GM12878 (cell line): ENCODE data around the gene TBC1D1. TPM values are rescaled to one million over a fixed set of nuclear protein-coding genes. Genes with fewer than 3 reads are reported as not detected.

Source experiments
- ATAC-seq: fragments of 200-7000 bp; cut with Tn5 transposase; 3 replicates; pipeline ENCODE4 v1.9.1; 2020; ENCODE audit warnings: mild to moderate bottlenecking, moderate library complexity
- BruUV-seq: library from RNA; stranded (reverse); fragments of 400-500 nt; replicated peaks from 2 replicates; lab custom pipeline; 2021; lab: Mats Ljungman, UMichigan
- CTCF ChIA-PET: fragments of 300-600 bp; sonication (Branson Sonifier 250); formaldehyde crosslinking; extraction: SDS; loops from one replicate; lab custom pipeline; 2021; ENCODE audit warnings: inconsistent platforms; lab: Yijun Ruan, JAX
- POLR2A ChIA-PET: fragments of 350-600 bp; formaldehyde crosslinking; extraction: SDS; loops from one replicate; lab custom pipeline; 2021; ENCODE audit warnings: inconsistent platforms; lab: Charles Lee
- RAD21 ChIA-PET: fragments of 300-600 bp; sonication (Branson Sonifier 250); formaldehyde crosslinking; loops from one replicate; lab custom pipeline; 2023; ENCODE audit warnings: antibody characterized with exemption; ENCODE audit not compliant: unreplicated experiment; lab: Charles Lee
- SMC1A ChIA-PET: fragments of 300-600 bp; sonication (Branson Sonifier 250); formaldehyde crosslinking; loops from one replicate; lab custom pipeline; 2023; ENCODE audit not compliant: unreplicated experiment, uncharacterized antibody; lab: Charles Lee
- DNase-seq: peaks from one replicate; pipeline ENCODE4 v3.0.0-alpha.2; 2011; ENCODE audit warnings: low read depth, low spot score
- FAIRE-seq: peaks from 3 replicates; lab custom pipeline; 2011; peaks lifted over from hg19 to GRCh38; lab: Jason Lieb, UNC
- H2AFZ ChIP-seq: 2 replicates; pipeline ENCODE4 v1.6.0; 2011; ENCODE audit warnings: low read depth, low read length, control low read depth; ENCODE audit not compliant: control insufficient read depth
- H3K27ac ChIP-seq: 2 replicates; pipeline ENCODE4 v1.5.1; 2011; ENCODE audit warnings: control low read depth; ENCODE audit not compliant: control insufficient read depth, insufficient read depth
- H3K27me3 ChIP-seq, 2 experiments: replicated peaks in 1 of 2; 2 replicates each; pipeline versions ENCODE4 v1.6.0 to v1.6.1; 2011; ENCODE audit warnings: low read length in 1 of 2; ENCODE audit not compliant: control insufficient read depth in 2 of 2, insufficient read depth in 2 of 2
- H3K36me3 ChIP-seq, 2 experiments: 2 replicates each; pipeline ENCODE4 v1.5.1; 2011; ENCODE audit warnings: low read length in 1 of 2; ENCODE audit not compliant: control insufficient read depth in 2 of 2, insufficient read depth in 2 of 2
- H3K4me1 ChIP-seq: 2 replicates; pipeline ENCODE4 v1.6.1; 2011; ENCODE audit warnings: mild to moderate bottlenecking, low read length, moderate library complexity, mixed read lengths; ENCODE audit not compliant: control insufficient read depth, insufficient read depth
- H3K4me2 ChIP-seq: 2 replicates; pipeline ENCODE4 v1.6.0; 2011; ENCODE audit warnings: control low read depth; ENCODE audit not compliant: control insufficient read depth, insufficient read depth
- H3K4me3 ChIP-seq: fragments of 200-600 bp; sonication (generic); 2 replicates; pipeline ENCODE4 v1.5.1; 2016
- H3K79me2 ChIP-seq: 2 replicates; pipeline ENCODE4 v1.6.0; 2011; ENCODE audit warnings: low read length; ENCODE audit not compliant: control insufficient read depth, insufficient read depth
- H3K9ac ChIP-seq: 2 replicates; pipeline ENCODE4 v1.8.0; 2011; ENCODE audit warnings: low read length, control low read depth, mixed read lengths; ENCODE audit not compliant: control insufficient read depth, insufficient read depth
- H3K9me3 ChIP-seq: replicated peaks from 3 replicates; pipeline ENCODE4 v1.5.1; 2011; ENCODE audit warnings: mild to moderate bottlenecking, low read length; ENCODE audit not compliant: control insufficient read depth, insufficient read depth
- H4K20me1 ChIP-seq: 2 replicates; pipeline ENCODE4 v1.6.0; 2011; ENCODE audit not compliant: control insufficient read depth, insufficient read depth
- BCL11A ChIP-seq: IDR thresholded peaks from 2 replicates; pipeline ENCODE4 v1.6.1; 2011; ENCODE audit warnings: low read depth, low read length
- BCL3 ChIP-seq: IDR thresholded peaks from 2 replicates; pipeline ENCODE4 v1.6.1; 2011; ENCODE audit warnings: borderline replicate concordance, low read depth, mild to moderate bottlenecking, moderate library complexity, low read length; ENCODE audit not compliant: insufficient read depth, poor library complexity, severe bottlenecking
- CHD1 ChIP-seq: IDR thresholded peaks from 2 replicates; pipeline ENCODE4 v1.6.1; 2012; ENCODE audit warnings: low read depth, low read length, improper control_type of control experiment
- FOS ChIP-seq: IDR thresholded peaks from 3 replicates; pipeline ENCODE4 v1.6.1; 2011; ENCODE audit warnings: borderline replicate concordance; ENCODE audit not compliant: insufficient read length; ENCODE audit errors: extremely low read depth
- FOXK2 ChIP-seq: fragments of 450-650 bp; IDR thresholded peaks from 2 replicates; pipeline ENCODE4 v1.6.1; 2017; ENCODE audit warnings: mild to moderate bottlenecking, moderate library complexity
- HCFC1 ChIP-seq: fragments of 150-350 bp; IDR thresholded peaks from 2 replicates; pipeline ENCODE4 v1.6.1; 2014; ENCODE audit warnings: low read length
- KAT2A ChIP-seq: conservative IDR thresholded peaks from 2 replicates; pipeline ENCODE4 v1.6.1; 2011; ENCODE audit warnings: low read depth, low read length; ENCODE audit not compliant: control insufficient read depth
- MEF2A ChIP-seq: IDR thresholded peaks from 2 replicates; pipeline ENCODE4 v1.6.1; 2011; ENCODE audit warnings: low read depth, mild to moderate bottlenecking, low read length, moderate library complexity; ENCODE audit not compliant: insufficient read depth
- NRF1 ChIP-seq: conservative IDR thresholded peaks from 2 replicates; pipeline ENCODE4 v1.6.1; 2011; ENCODE audit warnings: mild to moderate bottlenecking, low read depth, low read length, improper control_type of control experiment
- PKNOX1 ChIP-seq: fragments of 450-650 bp; IDR thresholded peaks from 2 replicates; pipeline ENCODE4 v1.6.1; 2016; ENCODE audit warnings: mild to moderate bottlenecking
- RBBP5 ChIP-seq: fragments of 200-600 bp; sonication (generic); conservative IDR thresholded peaks from 2 replicates; pipeline ENCODE4 v1.6.1; 2016
- SMAD5 ChIP-seq: IDR thresholded peaks from 2 replicates; pipeline ENCODE4 v1.6.1; 2016; ENCODE audit warnings: antibody characterized with exemption, low read depth
- WRNIP1 ChIP-seq: IDR thresholded peaks from 2 replicates; pipeline ENCODE4 v1.6.1; 2011; ENCODE audit warnings: low read depth, low read length, improper control_type of control experiment, borderline replicate concordance
- YBX1 ChIP-seq: fragments of 450-650 bp; IDR thresholded peaks from 2 replicates; pipeline ENCODE4 v1.6.1; 2016; ENCODE audit warnings: antibody characterized with exemption
- ZBTB11 ChIP-seq: fragments of 450-650 bp; formaldehyde crosslinking; IDR thresholded peaks from 2 replicates; pipeline ENCODE4 v1.5.0; 2022; ENCODE audit warnings: mild to moderate bottlenecking, missing genetic modification characterization
- in situ Hi-C: fragments of 300-500 bp; cut with MboI; formaldehyde crosslinking; loops from 9 replicates; pipeline ENCODE4 v1.14.3; 2018; ENCODE audit warnings: mixed read lengths
- intact Hi-C: fragments of 100-400 bp; cut with micrococcal nuclease; formaldehyde crosslinking; loops from one replicate; pipeline ENCODE4 v1.14.2; 2022; ENCODE audit not compliant: unreplicated experiment
- polyA plus RNA-seq, 11 experiments: library from polyadenylated mRNA; depleted of rRNA in 4 of 11; unstranded in 6 of 11; stranded (reverse) in 5 of 11; fragments of >200 nt; fragmentation: Nextera tagmentation in 4 of 11; fragmentation: Illumina TruSeq in 1 of 11; extraction: Ambion mirVana in 4 of 11; extraction: Trizol in 1 of 11; gene quantifications; 1 replicate in 1 of 11; 2 replicates in 10 of 11; pipeline versions ENCODE4 v1.2.1 to v1.2.3, GENCODE V29; 2011 to 2016; ENCODE audit warnings: inconsistent platforms in 2 of 11, missing spikeins in 2 of 11, low read depth in 1 of 11
- total RNA-seq, 4 experiments: library from RNA; depleted of rRNA in 3 of 4; stranded (reverse); fragments of >200 nt in 3 of 4; fragmentation: Illumina TruSeq in 1 of 4; extraction: Trizol in 1 of 4; gene quantifications; 2 replicates each; pipeline versions ENCODE4 v1.2.1 to v1.2.3, GENCODE V29; 2013 to 2021

The TBC1D1 gene
- total and polyA plus RNA-seq, 10 of the 15 experiments (the other 5 are each of a cell fraction or from before 2014, with no cell fraction given) = 5.3 to 102 (median 57.8) TPM

GRCh38 chr4:38149472-38149996 lies 258.6 kb downstream of the TBC1D1 start:
- Histone ChIP-seq H2AFZ (no peak overlapping the region), H3K4me3 (no peak overlapping the region), H3K4me1 (no peaks in the 10 kb centered on the region; the same call in 1 of the 2 replicates), H3K4me2 (no peak overlapping the region), H3K36me3 (no peaks in the 10 kb centered on the region), H3K27me3 (no peaks in the 10 kb centered on the region), H3K79me2 (no peaks in the 10 kb centered on the region), H3K9me3 (no peaks in the 10 kb centered on the region), H3K9ac (no peak overlapping the region), H4K20me1 (no peaks in the 10 kb centered on the region), H3K27ac (no peak overlapping the region)
- DNase-seq (no peak), FAIRE-seq (no peak), ATAC-seq (no peak)
- CTCF ChIA-PET = interaction anchor here (1.3 to 1.4 kb wide), 2 partner anchors 12 to 15 kb away, joined by 3 to 7 read pairs; no protein-coding TSS in a partner anchor
- POLR2A ChIA-PET = no interaction called here
- RAD21 ChIA-PET = interaction anchor here (1.0 kb wide), 1 partner anchor 16 kb away, joined by 3 read pairs; no protein-coding TSS in a partner anchor
- no TSS peak for BruUV-seq
- TF ChIP-seq CHD1 (no peak), FOXK2 (no peak), SMAD5 (no peak), RBBP5 (no peak), BCL11A (no peak), PKNOX1 (no peak), FOS (no peak), WRNIP1 (no peak), KAT2A (no peak), NRF1 (no peak), HCFC1 (no peak), MEF2A (no peak), YBX1 (no peak), BCL3 (no peak), ZBTB11 (CRISPR knock-in tag) (no peak)
- SMC1A ChIA-PET = interaction anchor here (2.0 kb wide), 1 partner anchor 15 kb away, joined by 6 read pairs; no protein-coding TSS in a partner anchor
- in situ Hi-C loops (loop anchor here (25.0 kb wide), 1 partner anchor 1463 kb away; no protein-coding TSS in a partner anchor), intact Hi-C loops (no loop called here)
